Stomach (tissue), 9 donors: Measurements from ENCODE around the gene MAPRE2. TPM values are rescaled to one million over a fixed set of nuclear protein-coding genes. Genes with fewer than 3 reads are reported as not detected.

ENCODE experiments used
- DNase-seq, 2 donors: peaks; one replicate each; pipeline versions ENCODE4 v3.0.0 to v3.0.0-alpha.2; 2013 to 2019
- H3K27ac ChIP-seq, 5 donors: fragments of 200-600 bp in 4 of 5; sonication (generic) in 4 of 5; one replicate each; pipeline ENCODE4 v1.5.1; 2013 to 2019; ENCODE audit warnings: mild to moderate bottlenecking in 1 of 5, moderate library complexity in 1 of 5
- H3K27me3 ChIP-seq, 3 donors: fragments of 200-600 bp; sonication (generic); one replicate each; pipeline ENCODE4 v1.5.1; 2017 to 2019; ENCODE audit warnings: mixed run types in 1 of 3
- H3K36me3 ChIP-seq, 4 donors: fragments of 200-600 bp; sonication (generic); 1 replicate in 3 of 4; 2 replicates in 1 of 4; pipeline ENCODE4 v1.5.1; 2016 to 2019
- H3K4me1 ChIP-seq, 4 donors: fragments of 200-600 bp; sonication (generic); one replicate each; pipeline ENCODE4 v1.5.1; 2016 to 2019
- H3K4me3 ChIP-seq, 4 donors: fragments of 200-600 bp; sonication (generic) in 3 of 4; one replicate each; pipeline ENCODE4 v1.5.1; 2016 to 2019; ENCODE audit warnings: mild to moderate bottlenecking in 1 of 4
- H3K9me3 ChIP-seq, 4 donors: fragments of 200-600 bp; sonication (generic); one replicate each; pipeline ENCODE4 v1.5.1; 2016 to 2019
- CTCF ChIP-seq, 7 experiments: fragments of 450-650 bp in 4 of 7; fragments of 200-600 bp in 3 of 7; sonication (generic) in 3 of 7; IDR thresholded peaks; one replicate each; pipeline ENCODE4 v1.5.1; 2016 to 2019; ENCODE audit warnings: antibody characterized with exemption in 7 of 7, control low read depth in 2 of 7, mild to moderate bottlenecking in 1 of 7
- EP300 ChIP-seq: sonication (generic); formaldehyde crosslinking; IDR thresholded peaks from one replicate; pipeline ENCODE4 v1.6.1; 2017; ENCODE audit warnings: antibody characterized with exemption
- POLR2A ChIP-seq, 4 donors: fragments of 450-650 bp; IDR thresholded peaks; one replicate each; pipeline ENCODE4 v1.6.1; 2016; ENCODE audit warnings: antibody characterized with exemption in 4 of 4, control low read depth in 2 of 4, mild to moderate bottlenecking in 1 of 4, moderate library complexity in 1 of 4
- POLR2AphosphoS5 ChIP-seq, 3 donors: sonication (generic); formaldehyde crosslinking; IDR thresholded peaks; one replicate each; pipeline ENCODE4 v1.6.1; 2016; ENCODE audit warnings: antibody characterized with exemption in 3 of 3
- WGBS, 5 donors: extraction: QIAGEN DNeasy Blood & Tissue Kit in 3 of 5; methylation state at CpG; one replicate each; pipeline versions ENCODE4 v1.1.5 to v1.1.7; 2013 to 2018; 5-methylcytosine and 5-hydroxymethylcytosine counted together
- intact Hi-C: fragments of 100-400 bp; cut with DNase I; formaldehyde crosslinking; loops from one replicate; pipeline ENCODE4 v1.15.1; 2023; ENCODE audit warnings: low total_unique reads
- polyA plus RNA-seq, 3 donors: library from polyadenylated mRNA; stranded (reverse); fragments of 200-250 nt; gene quantifications; one replicate each; pipeline ENCODE4 v1.2.3, GENCODE V29; 2013
- total RNA-seq, 5 donors: library from RNA; depleted of rRNA; stranded (reverse); fragments of >200 nt; gene quantifications; one replicate each; pipeline versions ENCODE4 v1.1.0 to v1.2.3, GENCODE V29; 2014 to 2016
- donor health status: healthy with polysubstance abuse.
- donor health status: Bipolar disorder and iron deficiency.
- donor health status: healthy.

The MAPRE2 gene
- total and polyA plus RNA-seq, 8 donors = 7.4 to 258 (median 24.2) TPM

DNA sequence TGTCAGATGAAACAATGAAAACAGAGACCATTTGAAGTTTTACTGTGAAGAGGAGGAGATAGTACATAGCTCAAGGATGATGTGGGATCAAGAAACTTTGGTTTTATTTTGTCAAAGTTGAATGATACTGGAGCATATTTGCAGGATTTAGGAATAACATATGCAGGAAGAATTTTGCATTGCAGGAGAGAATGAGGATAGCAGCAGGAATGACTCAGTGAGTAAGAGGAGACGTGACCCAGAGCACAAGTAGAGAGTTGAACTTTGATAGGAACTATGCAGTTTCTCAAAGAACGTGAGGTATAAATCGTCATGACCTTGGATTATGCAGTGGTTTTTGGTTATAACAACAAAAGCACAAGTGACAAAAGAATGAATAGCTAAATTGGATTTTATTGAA, 47.7 kb downstream of the MAPRE2 start:
- TF ChIP-seq CTCF (IDR thresholded peaks at IDR 0.05) (no peak), EP300 (no peak), POLR2AphosphoS5 (IDR thresholded peaks at IDR 0.05) (no peak), POLR2A (IDR thresholded peaks at IDR 0.05) (no peak)
- H3K27ac ChIP-seq = no peak overlapping the region
- DNase-seq = no peak
- no peaks in the 10 kb centered on the region for H3K27me3 ChIP-seq
- no peaks in the 10 kb centered on the region for H3K36me3 ChIP-seq
- no peaks in the 10 kb centered on the region for H3K9me3 ChIP-seq
- peaks cover 0 to 23% (median 5%) of the 10 kb centered on the region in 4 donors for H3K4me1 ChIP-seq
- WGBS, 5 donors = 91 to 95% (median 95%) methylated on average over 3 of the region's 3 CpGs
- intact Hi-C loops = no loop called here
- H3K4me3 ChIP-seq = no peak overlapping the region

DNA sequence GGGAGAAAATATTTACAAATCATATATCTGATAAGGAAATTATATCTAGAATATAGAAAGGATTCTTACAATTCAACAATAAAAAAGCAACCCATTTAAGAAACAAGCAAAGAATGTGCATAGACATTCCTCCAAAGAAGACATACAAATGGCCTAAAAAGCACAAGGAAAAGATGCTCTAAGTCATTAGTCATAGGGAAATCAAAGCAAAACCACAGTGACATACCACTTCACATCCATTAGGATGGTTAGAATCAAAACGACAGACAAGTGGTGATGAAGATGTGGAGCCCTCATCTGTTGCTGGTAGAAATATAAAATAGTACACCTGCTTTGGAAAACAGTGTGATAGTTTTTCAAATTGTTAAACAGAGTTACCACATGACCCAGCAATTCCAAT, 48.2 kb downstream of the MAPRE2 start:
- Histone ChIP-seq H3K9me3 (no peaks in the 10 kb centered on the region), H3K27me3 (no peaks in the 10 kb centered on the region), H3K36me3 (no peaks in the 10 kb centered on the region), H3K4me1 (peaks cover 0 to 18% (median 3%) of the 10 kb centered on the region in 4 donors), H3K4me3 (no peak overlapping the region), H3K27ac (no peak overlapping the region)
- no peak for TF ChIP-seq POLR2A (IDR thresholded peaks at IDR 0.05)
- no peak for TF ChIP-seq POLR2AphosphoS5 (IDR thresholded peaks at IDR 0.05)
- no peak for TF ChIP-seq EP300
- no peak for TF ChIP-seq CTCF (IDR thresholded peaks at IDR 0.05)
- WGBS, 5 donors = 63 to 87% (median 79%) methylated on average over 1 of the region's 1 CpG
- intact Hi-C loops = no loop called here
- DNase-seq = no peak

GRCh38 chr18:35089891-35090550, 48.8 kb downstream of the MAPRE2 start:
- intact Hi-C loops = no loop called here
- no peak for DNase-seq
- Histone ChIP-seq H3K36me3 (no peaks in the 10 kb centered on the region), H3K9me3 (no peaks in the 10 kb centered on the region), H3K27ac (no peak overlapping the region), H3K4me3 (no peak overlapping the region), H3K27me3 (no peaks in the 10 kb centered on the region), H3K4me1 (peaks cover 0 to 13% (median under 1%) of the 10 kb centered on the region in 4 donors)
- WGBS, 5 donors = 94 to 98% (median 97%) methylated on average over 4 of the region's 4 CpGs
- TF ChIP-seq EP300 = no peak
- TF ChIP-seq CTCF (IDR thresholded peaks at IDR 0.05) = no peak
- TF ChIP-seq POLR2AphosphoS5 (IDR thresholded peaks at IDR 0.05) = no peak
- TF ChIP-seq POLR2A (IDR thresholded peaks at IDR 0.05) = no peak

GRCh38 chr18:35091841-35092240, 50.6 kb downstream of the MAPRE2 start:
- Histone ChIP-seq H3K9me3 (no peaks in the 10 kb centered on the region), H3K4me1 (peaks cover 0 to 4% (median 0%) of the 10 kb centered on the region in 4 donors), H3K27ac (no peak overlapping the region), H3K4me3 (no peak overlapping the region), H3K36me3 (no peaks in the 10 kb centered on the region), H3K27me3 (no peaks in the 10 kb centered on the region)
- TF ChIP-seq EP300 = no peak
- no peak for TF ChIP-seq POLR2A (IDR thresholded peaks at IDR 0.05)
- no peak for TF ChIP-seq POLR2AphosphoS5 (IDR thresholded peaks at IDR 0.05)
- TF ChIP-seq CTCF (IDR thresholded peaks at IDR 0.05) = no peak
- no peak for DNase-seq
- WGBS, 5 donors = 82 to 91% (median 88%) methylated on average over 2 of the region's 2 CpGs
- intact Hi-C loops = no loop called here
